Neutrophil (primary cell): ENCODE results near the gene MTOR.

ENCODE experiments used
- H3K27ac ChIP-seq: fragments of 200-600 bp; sonication (generic); 2 replicates; pipeline ENCODE4 v1.5.1; 2016; ENCODE audit warnings: mild to moderate bottlenecking, moderate library complexity
- H3K27me3 ChIP-seq: fragments of 200-600 bp; sonication (generic); 2 replicates; pipeline ENCODE4 v1.6.0; 2016; ENCODE audit warnings: mild to moderate bottlenecking
- H3K36me3 ChIP-seq: fragments of 200-600 bp; sonication (generic); 2 replicates; pipeline ENCODE4 v1.5.1; 2017
- H3K4me1 ChIP-seq, 2 experiments: fragments of 200-600 bp in 1 of 2; sonication (generic) in 1 of 2; 1 replicate in 1 of 2; 2 replicates in 1 of 2; pipeline versions ENCODE4 v1.5.1 to v1.6.1; 2013 to 2016; ENCODE audit warnings: low read depth in 1 of 2, low read length in 1 of 2, mild to moderate bottlenecking in 1 of 2, moderate library complexity in 1 of 2; ENCODE audit not compliant: control insufficient read depth in 1 of 2, insufficient read depth in 1 of 2
- H3K4me3 ChIP-seq, 2 experiments: fragments of 200-600 bp in 1 of 2; sonication (generic) in 1 of 2; 1 replicate in 1 of 2; 2 replicates in 1 of 2; pipeline ENCODE4 v1.5.1; 2013 to 2016; ENCODE audit warnings: low read depth in 1 of 2, low read length in 1 of 2, mild to moderate bottlenecking in 1 of 2, moderate library complexity in 1 of 2
- H3K9me3 ChIP-seq: fragments of 200-600 bp; sonication (generic); 2 replicates; pipeline ENCODE4 v1.5.1; 2016
- CTCF ChIP-seq: fragments of 200-600 bp; sonication (generic); IDR thresholded peaks from 2 replicates; pipeline ENCODE4 v1.5.1; 2016; ENCODE audit warnings: antibody characterized with exemption

The MTOR gene

GRCh38 chr1:11293856-11294255 lies 31.5 kb upstream of the MTOR start:
- Histone ChIP-seq H3K9me3 (no peaks in the 10 kb centered on the region), H3K4me3 (no peak overlapping the region)
- TF ChIP-seq CTCF, result no peak

GRCh38 chr1:11291049-11291448 lies 28.7 kb upstream of the MTOR start:
- H3K4me1 ChIP-seq, result no peaks in the 10 kb centered on the region
- peaks cover 47% of the 10 kb centered on the region for H3K36me3 ChIP-seq
- H3K9me3 ChIP-seq, result no peaks in the 10 kb centered on the region
- H3K4me3 ChIP-seq, result no peak overlapping the region
- no peak for TF ChIP-seq CTCF
- no peak overlapping the region for H3K27ac ChIP-seq
- no peaks in the 10 kb centered on the region for H3K27me3 ChIP-seq

More at GRCh38 chr1:11293856-11294255, 31.5 kb upstream of the MTOR start:
- Histone ChIP-seq H3K27me3 (no peaks in the 10 kb centered on the region), H3K36me3 (peaks cover 33% of the 10 kb centered on the region), H3K4me1 (no peaks in the 10 kb centered on the region), H3K27ac (no peak overlapping the region)

- TF ChIP-seq CTCF, result no peak
- Histone ChIP-seq H3K9me3 (no peaks in the 10 kb centered on the region), H3K27ac (no peak overlapping the region), H3K4me3 (no peak overlapping the region), H3K27me3 (no peaks in the 10 kb centered on the region), H3K36me3 (peaks cover 39% of the 10 kb centered on the region), H3K4me1 (no peaks in the 10 kb centered on the region)
Measured at GRCh38 chr1:11289064-11289463, 26.7 kb upstream of the MTOR start.

- Histone ChIP-seq H3K27me3 (no peaks in the 10 kb centered on the region), H3K9me3 (no peaks in the 10 kb centered on the region), H3K4me3 (no peak overlapping the region), H3K36me3 (peaks cover 39% of the 10 kb centered on the region), H3K4me1 (peaks cover 1 to 2% of the 10 kb centered on the region in 2 experiments), H3K27ac (no peak overlapping the region)
- no peak for TF ChIP-seq CTCF
Measured at GRCh38 chr1:11286735-11287410, 24.5 kb upstream of the MTOR start.

- no peak for TF ChIP-seq CTCF
- Histone ChIP-seq H3K27me3 (no peaks in the 10 kb centered on the region), H3K4me1 (peaks cover 9 to 10% of the 10 kb centered on the region in 2 experiments), H3K27ac (no peak overlapping the region), H3K36me3 (peaks cover 39% of the 10 kb centered on the region), H3K4me3 (no peak overlapping the region), H3K9me3 (no peaks in the 10 kb centered on the region)
Measured at GRCh38 chr1:11285883-11286734, 23.8 kb upstream of the MTOR start.
